Measurements from ENCODE around the gene MYOF. TPM values are rescaled to one million over a fixed set of nuclear protein-coding genes. Genes with fewer than 3 reads are reported as not detected.

The MYOF gene
- total and polyA plus RNA-seq, 9 of the 15 experiments (the other 6 are each of a cell fraction or from before 2014, with no cell fraction given) = 0.06 to 0.27 TPM; not detected in 7

- in situ Hi-C loops (cut with MboI) (no loop called here), intact Hi-C loops (cut with micrococcal nuclease) (no loop called here)
- ATAC-seq (no peak), FAIRE-seq (no peak), DNase-seq (ENCODE audit: extremely low read depth in 1 of 4, low spot score in 3 of 4) (no peak)
- ChIA-PET POLR2A (no interaction called here), CTCF (ENCODE audit: low intra/inter-chr PET ratio) (no interaction called here)
- no peaks in the 10 kb centered on the region for H3K36me3 ChIP-seq (ENCODE audit: control insufficient read depth, insufficient read depth, low read length)
- TF ChIP-seq RERE (CRISPR knock-in tag; IDR thresholded peaks at IDR 0.05; ENCODE audit: borderline replicate concordance) = no peak
- TF ChIP-seq CHD2 (IDR thresholded peaks at IDR 0.05; ENCODE audit: low read depth, low read length) = no peak
- no peak for TF ChIP-seq SRF (CRISPR knock-in tag; IDR thresholded peaks at IDR 0.05)
- TF ChIP-seq RNF2 (IDR thresholded peaks at IDR 0.05) = no peak
- no peak for TF ChIP-seq ZNF592 (IDR thresholded peaks at IDR 0.05)
- TF ChIP-seq PATZ1 (CRISPR knock-in tag; IDR thresholded peaks at IDR 0.05; ENCODE audit: borderline replicate concordance) = no peak
- no peaks in the 10 kb centered on the region for H3K9me3 ChIP-seq (replicated peaks; ENCODE audit: control insufficient read depth, insufficient read depth, low read depth, low read length)
- WGBS (ENCODE audit: insufficient coverage, low coverage, missing lambda C conversion rate) = 3% methylated on average over 4 of the region's 4 CpGs
- no peak overlapping the region for H3K9ac ChIP-seq (ENCODE audit: insufficient read depth in 1 of 2, low read depth in 2 of 2, low read length in 2 of 2)
- no peaks in the 10 kb centered on the region for H4K20me1 ChIP-seq (replicated peaks; ENCODE audit: control insufficient read depth, insufficient read depth, low read length)
- H3K79me2 ChIP-seq (ENCODE audit: control insufficient read depth, insufficient read depth, low read length) = no peaks in the 10 kb centered on the region
- H3K4me2 ChIP-seq (ENCODE audit: insufficient read depth, low read length) = no peak overlapping the region
- no peaks in the 10 kb centered on the region for H3K4me1 ChIP-seq (replicated peaks in 1 of 2; ENCODE audit: control insufficient read depth in 2 of 2, insufficient read depth in 2 of 2, low read length in 2 of 2)
- no peak overlapping the region for H3K4me3 ChIP-seq
- H3K27me3 ChIP-seq (ENCODE audit: control insufficient read depth in 2 of 2, insufficient read depth in 2 of 2, low read length in 2 of 2) = peaks cover 0 to 10% of the 10 kb centered on the region in 2 experiments; a peak in 1 of 5 replicates
- H3K27ac ChIP-seq (ENCODE audit: extremely low read depth, low read depth, low read length) = no peak overlapping the region
- H2AFZ ChIP-seq (ENCODE audit: low read depth, low read length) = no peak overlapping the region
- no TSS peak for BruUV-seq (replicated peaks)
- no peaks in the 10 kb centered on the region for H3K9me1 ChIP-seq (ENCODE audit: control insufficient read depth, insufficient read depth, low read length)
These were observed 215.3 kb downstream of the MYOF start for GRCh38 chr10:93266858-93267257.

All from K562 (cell line).